KMS-11 (cell line): ENCODE results near the gene DSCAML1.

Source experiments
- H2AFZ ChIP-seq: fragments of 200-600 bp; sonication (generic); 2 replicates; pipeline ENCODE4 v1.6.1; 2016; ENCODE audit warnings: antibody characterized with exemption, mixed run types, low read depth
- H3K27ac ChIP-seq: fragments of 200-600 bp; sonication (generic); 2 replicates; pipeline ENCODE4 v1.6.1; 2016; ENCODE audit warnings: mild to moderate bottlenecking, mixed run types
- H3K27me3 ChIP-seq: fragments of 200-600 bp; sonication (generic); 2 replicates; pipeline ENCODE4 v1.6.1; 2017; ENCODE audit warnings: mild to moderate bottlenecking, low read depth, mixed run types, moderate library complexity; ENCODE audit not compliant: insufficient read depth
- H3K36me3 ChIP-seq: fragments of 200-600 bp; sonication (generic); 2 replicates; pipeline ENCODE4 v1.6.1; 2017; ENCODE audit warnings: mild to moderate bottlenecking, mixed run types; ENCODE audit not compliant: insufficient read depth
- H3K4me1 ChIP-seq: fragments of 200-600 bp; sonication (generic); 2 replicates; pipeline ENCODE4 v1.6.1; 2016; ENCODE audit warnings: mild to moderate bottlenecking, low read depth, mixed run types; ENCODE audit not compliant: poor library complexity, severe bottlenecking
- H3K4me2 ChIP-seq: fragments of 200-600 bp; sonication (generic); 2 replicates; pipeline ENCODE4 v1.7.0; 2016; ENCODE audit warnings: mild to moderate bottlenecking, mixed run types
- H3K4me3 ChIP-seq: fragments of 200-600 bp; sonication (generic); IDR thresholded peaks from 2 replicates; pipeline ENCODE4 v1.6.1; 2017; ENCODE audit warnings: low read depth, low read length, mixed read lengths; ENCODE audit not compliant: insufficient read depth
- H3K79me2 ChIP-seq: fragments of 200-600 bp; sonication (generic); 2 replicates; pipeline ENCODE4 v1.6.1; 2016; ENCODE audit warnings: low read depth, mixed run types; ENCODE audit not compliant: insufficient read depth
- H3K9ac ChIP-seq: fragments of 200-600 bp; sonication (generic); 2 replicates; pipeline ENCODE4 v1.6.1; 2016; ENCODE audit warnings: mild to moderate bottlenecking, mixed run types
- H4K20me1 ChIP-seq: fragments of 200-600 bp; sonication (generic); 2 replicates; pipeline ENCODE4 v1.6.1; 2016; ENCODE audit warnings: mild to moderate bottlenecking, mixed run types; ENCODE audit not compliant: insufficient read depth
- CTCF ChIP-seq: fragments of 200-600 bp; sonication (generic); conservative IDR thresholded peaks from 2 replicates; pipeline ENCODE4 v1.6.1; 2017; ENCODE audit warnings: low read depth, mild to moderate bottlenecking, antibody characterized with exemption, low read length, moderate library complexity, mixed read lengths

The DSCAML1 gene

GRCh38 chr11:117658809-117659208 is 138.2 kb downstream of the DSCAML1 start:
- Histone ChIP-seq H3K36me3 (no peaks in the 10 kb centered on the region), H4K20me1 (no peaks in the 10 kb centered on the region), H2AFZ (no peak overlapping the region), H3K27me3 (no peaks in the 10 kb centered on the region), H3K4me3 (no peak overlapping the region), H3K9ac (no peak overlapping the region), H3K4me2 (no peak overlapping the region), H3K79me2 (no peaks in the 10 kb centered on the region), H3K27ac (no peak overlapping the region), H3K4me1 (no peaks in the 10 kb centered on the region)
- TF ChIP-seq CTCF: no peak

GRCh38 chr11:117657794-117658193 is 139.2 kb downstream of the DSCAML1 start:
- no peak overlapping the region for H3K9ac ChIP-seq
- no peaks in the 10 kb centered on the region for H4K20me1 ChIP-seq
- H3K36me3 ChIP-seq: no peaks in the 10 kb centered on the region
- no peaks in the 10 kb centered on the region for H3K27me3 ChIP-seq
- no peak overlapping the region for H3K27ac ChIP-seq
- H2AFZ ChIP-seq: no peak overlapping the region
- H3K4me3 ChIP-seq: no peak overlapping the region
- H3K4me2 ChIP-seq: no peak overlapping the region
- H3K4me1 ChIP-seq: no peaks in the 10 kb centered on the region
- TF ChIP-seq CTCF: no peak
- H3K79me2 ChIP-seq: no peaks in the 10 kb centered on the region

GRCh38 chr11:117654281-117655255 is 142.4 kb downstream of the DSCAML1 start:
- no peak overlapping the region for H2AFZ ChIP-seq
- no peaks in the 10 kb centered on the region for H3K79me2 ChIP-seq
- H3K4me3 ChIP-seq: no peak overlapping the region
- TF ChIP-seq CTCF: no peak
- H3K4me1 ChIP-seq: no peaks in the 10 kb centered on the region
- no peak overlapping the region for H3K9ac ChIP-seq
- no peaks in the 10 kb centered on the region for H3K36me3 ChIP-seq
- H3K4me2 ChIP-seq: no peak overlapping the region
- H3K27me3 ChIP-seq: no peaks in the 10 kb centered on the region
- H4K20me1 ChIP-seq: no peaks in the 10 kb centered on the region
- no peak overlapping the region for H3K27ac ChIP-seq

GRCh38 chr11:117652521-117652920 is 144.5 kb downstream of the DSCAML1 start:
- H3K9ac ChIP-seq: no peak overlapping the region
- no peaks in the 10 kb centered on the region for H3K36me3 ChIP-seq
- H2AFZ ChIP-seq: no peak overlapping the region
- no peaks in the 10 kb centered on the region for H3K79me2 ChIP-seq
- H4K20me1 ChIP-seq: no peaks in the 10 kb centered on the region
- no peak overlapping the region for H3K27ac ChIP-seq
- no peak overlapping the region for H3K4me2 ChIP-seq
- TF ChIP-seq CTCF: no peak
- H3K4me3 ChIP-seq: no peak overlapping the region
- H3K27me3 ChIP-seq: no peaks in the 10 kb centered on the region
- H3K4me1 ChIP-seq: no peaks in the 10 kb centered on the region
